ENCODE results near the gene CNPY1.
"Not testable (repeated sequence)": the region's sequence is repeated elsewhere in the genome, so short reads cannot be mapped to it uniquely, and the experiment has no call there.

The CNPY1 gene

GRCh38 chr7:155546449-155546848, at the start of gene CNPY1:
Gene CNPY1, minus strand, starts transcription at chr7:155546559. Its CDS starts 630 bp downstream, at chr7:155545929.
- not testable (repeated sequence) for H3K9ac ChIP-seq (ENCODE audit: low read length in 5 of 5); H3K4me3 ChIP-seq (ENCODE audit: low read depth in 1 of 5, low read length in 5 of 5); H3K27ac ChIP-seq (ENCODE audit: low read depth, low read length); H3K4me1 ChIP-seq (ENCODE audit: control insufficient read depth in 5 of 5, insufficient read depth in 5 of 5, low read length in 5 of 5); H3K9me3 ChIP-seq (ENCODE audit: control insufficient read depth in 5 of 5, low read length in 5 of 5); H3K36me3 ChIP-seq (ENCODE audit: control insufficient read depth in 5 of 5, insufficient read depth in 5 of 5, low read length in 5 of 5)
- H3K27me3 ChIP-seq (ENCODE audit: control insufficient read depth in 5 of 5, insufficient read depth in 4 of 5, low read length in 5 of 5) = peaks cover 4 to 25% (median 18%) of the 10 kb centered on the region in 5 donors

- Histone ChIP-seq H3K27ac (ENCODE audit: low read depth, low read length) (no peak overlapping the region), H3K4me1 (ENCODE audit: control insufficient read depth in 5 of 5, insufficient read depth in 5 of 5, low read length in 5 of 5) (peaks cover 0 to 4% (median 2%) of the 10 kb centered on the region in 5 donors)
These were observed 48.6 kb upstream of the CNPY1 start for GRCh38 chr7:155594961-155595366.

DNA sequence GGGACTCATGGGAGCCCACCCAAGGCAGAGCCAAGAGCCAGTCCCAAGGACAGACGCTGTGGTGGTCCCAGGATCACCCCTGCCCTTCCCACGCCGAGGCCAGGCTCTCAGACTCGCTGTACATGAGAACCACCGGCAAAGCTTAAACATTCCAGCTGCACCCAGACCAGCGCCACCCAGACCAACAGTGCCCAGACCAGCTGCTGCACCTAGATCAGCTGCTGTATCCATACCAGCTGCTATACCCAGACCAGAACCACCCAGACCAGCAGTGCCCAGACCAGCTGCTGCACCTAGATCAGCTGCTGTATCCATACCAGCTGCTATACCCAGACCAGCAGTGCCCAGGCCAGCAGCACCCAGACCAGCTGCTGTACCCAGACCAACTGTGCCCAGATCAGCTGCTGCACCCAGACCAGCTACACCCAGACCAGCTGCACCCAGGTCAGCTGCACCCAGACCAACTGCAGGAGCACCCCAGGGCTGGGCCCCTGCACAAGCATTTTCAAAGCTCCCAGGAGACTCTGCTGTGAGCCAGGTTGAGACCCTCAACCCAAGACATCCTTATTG, 47.9 kb upstream of the CNPY1 start:
- H3K4me1 ChIP-seq (ENCODE audit: control insufficient read depth in 5 of 5, insufficient read depth in 5 of 5, low read length in 5 of 5) = peaks cover 0 to 4% (median 2%) of the 10 kb centered on the region in 5 donors
- no peaks in the 10 kb centered on the region for H3K9me3 ChIP-seq (ENCODE audit: control insufficient read depth in 5 of 5, low read length in 5 of 5)
- no peak overlapping the region for H3K27ac ChIP-seq (ENCODE audit: low read depth, low read length)
- no peak overlapping the region for H3K9ac ChIP-seq (ENCODE audit: low read length in 5 of 5)
- no peaks in the 10 kb centered on the region for H3K36me3 ChIP-seq (ENCODE audit: control insufficient read depth in 5 of 5, insufficient read depth in 5 of 5, low read length in 5 of 5)
- no peak overlapping the region for H3K4me3 ChIP-seq (ENCODE audit: low read depth in 1 of 5, low read length in 5 of 5)
- peaks cover 12 to 48% (median 34%) of the 10 kb centered on the region in 5 donors for H3K27me3 ChIP-seq (ENCODE audit: control insufficient read depth in 5 of 5, insufficient read depth in 4 of 5, low read length in 5 of 5)

More at GRCh38 chr7:155594961-155595366, 48.6 kb upstream of the CNPY1 start:
- peaks cover 9 to 43% (median 30%) of the 10 kb centered on the region in 5 donors for H3K27me3 ChIP-seq (ENCODE audit: control insufficient read depth in 5 of 5, insufficient read depth in 4 of 5, low read length in 5 of 5)
- no peak overlapping the region for H3K9ac ChIP-seq (ENCODE audit: low read length in 5 of 5)
- no peaks in the 10 kb centered on the region for H3K9me3 ChIP-seq (ENCODE audit: control insufficient read depth in 5 of 5, low read length in 5 of 5)
- H3K4me3 ChIP-seq (ENCODE audit: low read depth in 1 of 5, low read length in 5 of 5) = no peak overlapping the region
- no peaks in the 10 kb centered on the region for H3K36me3 ChIP-seq (ENCODE audit: control insufficient read depth in 5 of 5, insufficient read depth in 5 of 5, low read length in 5 of 5)

DNA sequence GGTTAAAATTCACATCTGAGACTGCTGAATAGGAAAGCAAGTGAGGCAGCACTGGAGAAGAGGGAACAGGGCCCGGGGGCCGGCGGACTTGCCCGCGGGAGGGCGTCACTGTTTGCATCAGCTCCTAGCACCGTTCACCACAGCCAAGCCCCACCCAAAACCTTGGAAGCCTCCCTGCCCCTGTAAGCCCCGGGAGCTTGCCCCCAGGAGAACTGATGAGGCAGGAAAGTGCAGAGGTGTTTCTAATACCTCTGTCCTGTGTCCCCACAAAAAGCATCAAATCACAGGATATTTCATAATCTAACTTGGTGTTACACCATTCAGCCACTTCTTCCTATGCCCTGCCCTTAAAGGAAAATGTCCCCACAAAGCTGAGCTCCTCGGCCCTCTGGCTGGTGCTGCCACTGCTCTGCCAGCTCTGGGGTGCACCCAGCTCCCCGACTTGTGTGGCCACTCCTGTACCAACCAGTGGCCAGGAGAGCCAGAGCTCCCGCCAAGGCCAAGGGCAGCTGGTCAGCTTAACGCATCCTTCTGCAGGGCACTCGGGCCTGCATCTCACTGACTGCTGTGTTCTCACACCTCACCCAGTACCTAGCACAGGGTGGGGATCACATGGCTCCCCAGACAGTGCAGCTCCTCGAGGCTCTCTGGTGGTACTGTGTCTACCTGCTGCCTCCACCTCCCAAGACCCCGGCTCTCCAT, 47.3 kb upstream of the CNPY1 start:
- H3K27ac ChIP-seq (ENCODE audit: low read depth, low read length) = no peak overlapping the region
- no peak overlapping the region for H3K9ac ChIP-seq (ENCODE audit: low read length in 5 of 5)

DNA sequence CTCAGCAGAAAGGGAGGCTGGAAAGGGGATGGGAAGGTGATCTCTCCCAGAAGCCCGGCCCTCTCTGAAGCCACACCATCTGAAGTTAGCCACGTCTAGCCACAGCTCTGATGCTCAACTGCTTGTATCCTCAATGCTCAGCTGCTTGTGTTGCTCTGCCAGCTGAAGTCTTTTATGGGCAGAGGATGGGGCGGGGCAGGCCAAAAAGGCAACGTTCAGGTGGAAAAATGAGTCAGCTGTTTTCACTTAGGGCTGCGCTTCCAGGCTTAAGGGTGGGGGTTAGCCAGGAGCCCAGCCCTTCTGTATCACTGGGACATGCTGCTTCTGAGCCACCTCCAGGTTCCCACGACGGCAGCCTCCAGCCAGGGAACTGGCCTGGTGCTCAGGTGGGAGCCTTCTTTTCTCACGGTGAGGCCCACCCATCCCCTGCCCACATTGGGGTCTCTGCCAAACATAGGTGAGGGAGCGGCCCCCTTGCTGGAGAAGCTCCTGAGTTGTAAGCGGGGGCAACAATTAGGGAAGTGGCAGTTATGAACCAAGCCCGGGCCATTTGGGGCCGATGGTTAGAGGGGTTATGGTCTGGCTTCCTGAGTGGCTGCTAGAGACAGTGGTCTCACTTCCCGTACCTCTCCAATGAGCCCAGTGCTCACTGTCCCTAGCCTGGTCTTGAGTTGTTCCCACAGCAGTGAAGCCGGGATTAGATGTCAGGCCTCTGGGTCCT, 44.9 kb upstream of the CNPY1 start:
- H3K9me3 ChIP-seq (ENCODE audit: control insufficient read depth in 5 of 5, low read length in 5 of 5) = no peaks in the 10 kb centered on the region
- H3K27ac ChIP-seq (ENCODE audit: low read depth, low read length) = no peak overlapping the region
- no peaks in the 10 kb centered on the region for H3K36me3 ChIP-seq (ENCODE audit: control insufficient read depth in 5 of 5, insufficient read depth in 5 of 5, low read length in 5 of 5)
- H3K9ac ChIP-seq (ENCODE audit: low read length in 5 of 5) = no peak overlapping the region
- H3K27me3 ChIP-seq (ENCODE audit: control insufficient read depth in 5 of 5, insufficient read depth in 4 of 5, low read length in 5 of 5) = peaks cover 16 to 49% (median 42%) of the 10 kb centered on the region in 5 donors
- H3K4me1 ChIP-seq (ENCODE audit: control insufficient read depth in 5 of 5, insufficient read depth in 5 of 5, low read length in 5 of 5) = peaks cover 0 to 5% (median 0%) of the 10 kb centered on the region in 5 donors
- H3K4me3 ChIP-seq (ENCODE audit: low read depth in 1 of 5, low read length in 5 of 5) = no peak overlapping the region

More for the DNA sequence above, 47.3 kb upstream of the CNPY1 start:
- H3K9me3 ChIP-seq (ENCODE audit: control insufficient read depth in 5 of 5, low read length in 5 of 5) = no peaks in the 10 kb centered on the region
- peaks cover 0 to 2% (median 0%) of the 10 kb centered on the region in 5 donors for H3K4me1 ChIP-seq (ENCODE audit: control insufficient read depth in 5 of 5, insufficient read depth in 5 of 5, low read length in 5 of 5)
- H3K27me3 ChIP-seq (ENCODE audit: control insufficient read depth in 5 of 5, insufficient read depth in 4 of 5, low read length in 5 of 5) = peaks cover 16 to 52% (median 37%) of the 10 kb centered on the region in 5 donors
- H3K4me3 ChIP-seq (ENCODE audit: low read depth in 1 of 5, low read length in 5 of 5) = no peak overlapping the region
- no peaks in the 10 kb centered on the region for H3K36me3 ChIP-seq (ENCODE audit: control insufficient read depth in 5 of 5, insufficient read depth in 5 of 5, low read length in 5 of 5)

DNA sequence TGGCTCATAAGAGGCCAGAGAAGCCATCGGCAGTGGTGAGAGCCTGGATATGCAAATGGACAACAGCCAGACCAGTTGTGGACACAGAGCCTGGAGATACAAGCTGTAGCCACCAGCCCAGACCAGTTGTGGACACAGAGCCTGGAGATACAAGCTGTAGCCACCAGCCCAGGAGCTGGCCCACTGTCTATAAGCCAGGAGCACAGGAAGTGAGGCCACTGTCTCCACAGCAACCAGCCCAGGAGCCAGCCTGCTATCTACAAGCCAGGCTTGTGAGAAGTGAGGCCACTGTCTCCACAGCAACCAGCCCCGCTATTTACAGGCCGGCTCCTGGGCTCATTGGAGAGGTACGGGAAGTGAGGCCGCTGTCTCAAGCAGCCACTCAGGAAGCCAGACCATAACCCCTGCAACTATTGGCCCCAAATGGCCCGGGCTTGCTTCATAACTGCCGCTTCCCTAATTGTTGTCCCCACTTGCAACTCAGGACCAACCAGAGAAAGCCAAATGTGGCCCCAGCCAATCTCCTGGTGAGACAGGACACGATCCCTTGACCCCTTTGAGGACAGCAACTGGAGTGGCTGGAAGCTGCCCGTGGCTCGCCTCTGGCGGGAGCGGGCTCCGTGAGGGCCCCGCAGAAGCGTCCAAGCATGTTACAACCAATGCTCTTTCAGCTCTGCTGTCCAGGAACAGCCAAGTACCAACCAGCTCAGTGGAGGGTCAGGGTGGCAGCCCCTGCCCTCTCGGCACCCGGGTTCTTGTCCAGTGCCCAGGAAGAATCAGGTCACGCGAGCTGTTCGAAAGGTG, 44.1 kb upstream of the CNPY1 start:
- no peaks in the 10 kb centered on the region for H3K36me3 ChIP-seq (ENCODE audit: control insufficient read depth in 5 of 5, insufficient read depth in 5 of 5, low read length in 5 of 5)
- no peak overlapping the region for H3K4me3 ChIP-seq (ENCODE audit: low read depth in 1 of 5, low read length in 5 of 5)
- no peak overlapping the region for H3K9ac ChIP-seq (ENCODE audit: low read length in 5 of 5)
- no peaks in the 10 kb centered on the region for H3K9me3 ChIP-seq (ENCODE audit: control insufficient read depth in 5 of 5, low read length in 5 of 5)
- H3K27me3 ChIP-seq (ENCODE audit: control insufficient read depth in 5 of 5, insufficient read depth in 4 of 5, low read length in 5 of 5) = peaks cover 16 to 51% (median 42%) of the 10 kb centered on the region in 5 donors
- H3K4me1 ChIP-seq (ENCODE audit: control insufficient read depth in 5 of 5, insufficient read depth in 5 of 5, low read length in 5 of 5) = peaks cover 0 to 5% (median 0%) of the 10 kb centered on the region in 5 donors
- H3K27ac ChIP-seq (ENCODE audit: low read depth, low read length) = no peak overlapping the region

DNA sequence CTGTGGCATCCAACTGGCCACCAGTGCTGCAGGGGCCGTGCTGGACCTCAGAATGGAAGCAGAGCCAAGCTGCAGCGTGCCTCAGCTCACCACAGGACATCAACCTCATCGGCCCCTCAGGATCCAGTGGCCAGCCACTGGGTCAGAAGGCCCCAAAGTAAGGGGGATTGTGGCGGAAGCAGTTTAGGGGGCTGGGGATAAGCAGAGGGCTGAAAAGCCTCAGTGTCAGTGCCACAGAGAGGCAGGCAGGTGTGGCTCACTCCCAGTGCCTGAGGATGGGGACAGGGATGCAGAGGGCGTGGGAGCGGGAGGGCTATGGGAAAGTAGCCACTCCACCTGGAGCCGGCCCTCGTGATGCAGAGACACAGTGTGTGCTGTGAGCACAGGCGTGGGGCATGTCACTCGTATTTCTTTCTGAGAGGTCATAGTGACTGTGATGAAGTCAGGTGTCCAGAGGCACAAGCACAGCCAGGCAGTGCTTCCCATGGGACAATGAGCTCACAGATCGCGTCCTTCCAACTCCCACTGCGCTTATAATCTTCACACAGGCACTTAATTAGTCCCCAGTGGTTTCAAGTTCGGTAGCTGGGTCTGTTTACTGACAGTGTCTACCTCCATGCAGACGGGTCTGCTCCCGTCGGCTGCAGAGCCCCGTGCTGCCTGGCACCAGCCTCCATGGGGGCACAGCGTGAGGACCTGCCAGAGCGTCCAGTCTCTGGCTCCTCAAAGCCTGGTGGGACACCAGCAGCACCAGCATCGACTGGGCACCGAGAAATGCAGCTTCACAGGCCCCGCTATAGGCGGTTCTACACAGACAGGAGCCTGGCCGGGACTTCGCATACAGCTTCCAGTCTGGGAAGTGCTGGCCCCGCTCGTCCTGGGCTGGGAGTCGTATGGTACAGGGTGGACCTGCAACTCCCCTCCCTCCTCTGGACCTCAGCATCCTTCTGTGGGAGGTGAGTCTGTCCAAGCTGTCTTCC, 42.9 kb upstream of the CNPY1 start:
- Histone ChIP-seq H3K4me3 (ENCODE audit: low read depth in 1 of 5, low read length in 5 of 5) (no peak overlapping the region), H3K9me3 (ENCODE audit: control insufficient read depth in 5 of 5, low read length in 5 of 5) (no peaks in the 10 kb centered on the region), H3K27me3 (ENCODE audit: control insufficient read depth in 5 of 5, insufficient read depth in 4 of 5, low read length in 5 of 5) (peaks cover 8 to 49% (median 35%) of the 10 kb centered on the region in 5 donors), H3K4me1 (ENCODE audit: control insufficient read depth in 5 of 5, insufficient read depth in 5 of 5, low read length in 5 of 5) (peaks cover 0 to 5% (median 0%) of the 10 kb centered on the region in 5 donors), H3K9ac (ENCODE audit: low read length in 5 of 5) (no peak overlapping the region), H3K36me3 (ENCODE audit: control insufficient read depth in 5 of 5, insufficient read depth in 5 of 5, low read length in 5 of 5) (no peaks in the 10 kb centered on the region), H3K27ac (ENCODE audit: low read depth, low read length) (no peak overlapping the region)

DNA sequence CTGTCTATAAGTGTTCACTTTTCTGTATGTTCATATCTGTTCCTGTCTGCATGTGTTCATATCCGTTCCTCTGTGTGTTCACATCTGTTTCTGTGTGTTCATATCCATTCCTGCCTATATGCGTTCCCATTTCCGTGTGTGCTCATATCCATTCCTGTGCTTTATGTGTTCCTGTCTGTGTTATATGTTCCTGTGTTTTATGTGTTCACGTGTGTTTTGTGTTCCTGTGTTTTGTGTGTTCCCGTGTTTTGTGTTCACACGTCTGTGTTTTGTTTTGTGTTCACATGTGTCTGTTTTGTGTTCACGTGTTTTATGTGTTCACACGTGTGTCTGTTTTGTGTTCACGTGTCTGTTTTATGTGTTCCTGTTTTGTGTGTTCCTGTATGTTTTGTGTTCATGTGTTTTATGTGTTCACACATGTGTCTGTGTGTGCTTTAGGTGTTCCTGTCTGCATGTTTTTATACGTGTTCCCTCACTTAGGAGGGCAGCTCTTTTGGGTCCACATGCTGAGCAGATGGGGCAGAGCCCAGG, 42.2 kb upstream of the CNPY1 start:
- Histone ChIP-seq H3K36me3 (ENCODE audit: control insufficient read depth in 5 of 5, insufficient read depth in 5 of 5, low read length in 5 of 5) (no peaks in the 10 kb centered on the region), H3K4me3 (ENCODE audit: low read depth in 1 of 5, low read length in 5 of 5) (no peak overlapping the region), H3K27me3 (ENCODE audit: control insufficient read depth in 5 of 5, insufficient read depth in 4 of 5, low read length in 5 of 5) (peaks cover 3 to 42% (median 35%) of the 10 kb centered on the region in 5 donors), H3K27ac (ENCODE audit: low read depth, low read length) (no peak overlapping the region), H3K9me3 (ENCODE audit: control insufficient read depth in 5 of 5, low read length in 5 of 5) (no peaks in the 10 kb centered on the region), H3K4me1 (ENCODE audit: control insufficient read depth in 5 of 5, insufficient read depth in 5 of 5, low read length in 5 of 5) (peaks cover 0 to 5% (median 0%) of the 10 kb centered on the region in 5 donors), H3K9ac (ENCODE audit: low read length in 5 of 5) (no peak overlapping the region)
